RWPE2 (cell line): ENCODE measurements around the gene COPS8.
A peak's percentile ranks its signal among the peaks of the same experiment; 100 is the strongest.

ENCODE experiments used
- ATAC-seq: fragments of 200-7000 bp; cut with Tn5 transposase; 3 replicates; pipeline ENCODE4 v1.9.1; 2021; ENCODE audit warnings: low read depth
- DNase-seq: peaks from one replicate; pipeline ENCODE4 v3.0.0-alpha.2; 2020; ENCODE audit warnings: low spot score
- H3K27ac ChIP-seq: fragments of 450-650 bp; 2 replicates; pipeline ENCODE4 v1.5.1; 2017; ENCODE audit warnings: mild to moderate bottlenecking; ENCODE audit not compliant: poor library complexity, severe bottlenecking
- H3K27me3 ChIP-seq: fragments of 250-450 bp; sonication (Bioruptor Pico); 2 replicates; pipeline ENCODE4 v1.5.1; 2021; ENCODE audit warnings: mild to moderate bottlenecking, moderate library complexity; ENCODE audit not compliant: insufficient read depth, poor library complexity, severe bottlenecking
- H3K36me3 ChIP-seq: fragments of 250-450 bp; sonication (Bioruptor Pico); 2 replicates; pipeline ENCODE4 v1.5.1; 2020; ENCODE audit warnings: low read depth, mild to moderate bottlenecking, moderate library complexity
- H3K4me1 ChIP-seq: fragments of 250-450 bp; sonication (Bioruptor Pico); 2 replicates; pipeline ENCODE4 v1.5.1; 2021; ENCODE audit warnings: mild to moderate bottlenecking, moderate library complexity; ENCODE audit not compliant: insufficient read depth, poor library complexity, severe bottlenecking
- H3K4me3 ChIP-seq: fragments of 250-450 bp; sonication (Bioruptor Pico); 2 replicates; pipeline ENCODE4 v1.5.1; 2021; ENCODE audit warnings: mild to moderate bottlenecking, moderate library complexity; ENCODE audit not compliant: severe bottlenecking
- H3K9me3 ChIP-seq: fragments of 250-450 bp; sonication (Bioruptor Pico); 2 replicates; pipeline ENCODE4 v1.5.1; 2021; ENCODE audit warnings: mild to moderate bottlenecking, moderate library complexity; ENCODE audit not compliant: severe bottlenecking
- CTCF ChIP-seq: fragments of 450-650 bp; IDR thresholded peaks from one replicate; pipeline ENCODE4 v1.5.1; 2017; ENCODE audit warnings: mild to moderate bottlenecking, moderate library complexity; ENCODE audit not compliant: poor library complexity, severe bottlenecking

COPS8 gene

GRCh38 chr2:237102428-237102827, 16.7 kb downstream of the COPS8 start:
- Histone ChIP-seq H3K27ac (no peak overlapping the region), H3K36me3 (peaks cover 53% of the 10 kb centered on the region), H3K4me1 (peaks cover 17% of the 10 kb centered on the region), H3K4me3 (no peak overlapping the region), H3K27me3 (no peaks in the 10 kb centered on the region), H3K9me3 (no peaks in the 10 kb centered on the region)
- no peak for DNase-seq
- no peak for TF ChIP-seq CTCF
- ATAC-seq: no peak

GRCh38 chr2:237109421-237109934, 23.8 kb downstream of the COPS8 start:
- H3K4me1 ChIP-seq: no peaks in the 10 kb centered on the region

GRCh38 chr2:237113026-237113795, 27.5 kb downstream of the COPS8 start:
- H3K36me3 ChIP-seq: no peaks in the 10 kb centered on the region
- H3K4me1 ChIP-seq: peaks cover 12% of the 10 kb centered on the region
- H3K27me3 ChIP-seq: no peaks in the 10 kb centered on the region
- H3K27ac ChIP-seq: no peak overlapping the region
- DNase-seq (no peak), ATAC-seq (no peak)
- no peaks in the 10 kb centered on the region for H3K9me3 ChIP-seq
- TF ChIP-seq CTCF: no peak
- H3K4me3 ChIP-seq: no peak overlapping the region

More at GRCh38 chr2:237109421-237109934, 23.8 kb downstream of the COPS8 start:
- Histone ChIP-seq H3K27me3 (no peaks in the 10 kb centered on the region), H3K9me3 (no peaks in the 10 kb centered on the region), H3K27ac (no peak overlapping the region), H3K36me3 (no peaks in the 10 kb centered on the region), H3K4me3 (no peak overlapping the region)
- TF ChIP-seq CTCF: no peak
- ATAC-seq (no peak), DNase-seq (no peak)

- Histone ChIP-seq H3K27me3 (no peaks in the 10 kb centered on the region), H3K4me3 (no peak overlapping the region), H3K27ac (peak overlapping the region; percentile 93), H3K9me3 (no peaks in the 10 kb centered on the region), H3K36me3 (no peaks in the 10 kb centered on the region), H3K4me1 (peaks cover 18% of the 10 kb centered on the region)
- no peak for TF ChIP-seq CTCF
- no peak for ATAC-seq
- no peak for DNase-seq
Observed at GRCh38 chr2:237115870-237116269, 30.2 kb downstream of the COPS8 start.

- no peaks in the 10 kb centered on the region for H3K36me3 ChIP-seq
- no peak overlapping the region for H3K4me3 ChIP-seq
- ATAC-seq (no peak), DNase-seq (no peak)
- H3K27me3 ChIP-seq: no peaks in the 10 kb centered on the region
- H3K9me3 ChIP-seq: no peaks in the 10 kb centered on the region
- peak overlapping the region; percentile 93 for H3K27ac ChIP-seq
- no peak for TF ChIP-seq CTCF
- H3K4me1 ChIP-seq: peaks cover 18% of the 10 kb centered on the region
Observed at GRCh38 chr2:237116431-237116830, 30.7 kb downstream of the COPS8 start.
